ENCODE data around the gene EPB41L4A. TPM values are rescaled to one million over a fixed set of nuclear protein-coding genes. Genes with fewer than 3 reads are reported as not detected.

The EPB41L4A gene
- total RNA-seq, 4 donors from 2014 or later: 8.3 to 33.8 (median 21.6) TPM

GRCh38 chr5:112304743-112305142 lies 114.3 kb downstream of the EPB41L4A start:
- no peaks in the 10 kb centered on the region for H3K4me1 ChIP-seq
- no peaks in the 10 kb centered on the region for H3K9me3 ChIP-seq
- 94% methylated on average over 2 of the region's 2 CpGs for WGBS
- H3K27ac ChIP-seq (replicated peaks in 1 of 4): no peak overlapping the region
- no peaks in the 10 kb centered on the region for H3K36me3 ChIP-seq
- DNase-seq (ENCODE audit: extremely low spot score): no peak
- H3K27me3 ChIP-seq: no peaks in the 10 kb centered on the region
- H3K4me3 ChIP-seq: no peak overlapping the region
- intact Hi-C loops (cut with DNase I): no loop called here
- TF ChIP-seq EP300 (IDR thresholded peaks at IDR 0.05): no peak
- no peak for TF ChIP-seq POLR2AphosphoS5 (IDR thresholded peaks at IDR 0.05)

GRCh38 chr5:112303685-112304084 lies 115.4 kb downstream of the EPB41L4A start:
- Histone ChIP-seq H3K27ac (replicated peaks in 1 of 4) (no peak overlapping the region), H3K9me3 (no peaks in the 10 kb centered on the region), H3K4me1 (no peaks in the 10 kb centered on the region), H3K4me3 (no peak overlapping the region), H3K36me3 (no peaks in the 10 kb centered on the region), H3K27me3 (no peaks in the 10 kb centered on the region)
- no peak for TF ChIP-seq POLR2AphosphoS5 (IDR thresholded peaks at IDR 0.05)
- TF ChIP-seq EP300 (IDR thresholded peaks at IDR 0.05): no peak
- TF ChIP-seq POLR2A (IDR thresholded peaks at IDR 0.05; ENCODE audit: low read depth): no peak
- TF ChIP-seq CTCF (IDR thresholded peaks at IDR 0.05): no peak
- no peak for DNase-seq (ENCODE audit: extremely low spot score)
- intact Hi-C loops (cut with DNase I): no loop called here
- WGBS: 91% methylated on average over 4 of the region's 4 CpGs

GRCh38 chr5:112294126-112294525 lies 125.0 kb downstream of the EPB41L4A start:
- intact Hi-C loops (cut with DNase I): no loop called here

GRCh38 chr5:112293587-112293986 lies 125.5 kb downstream of the EPB41L4A start:
- no peaks in the 10 kb centered on the region for H3K36me3 ChIP-seq
- intact Hi-C loops (cut with DNase I): no loop called here
- H3K27ac ChIP-seq (replicated peaks in 1 of 4): no peak overlapping the region
- H3K27me3 ChIP-seq: no peaks in the 10 kb centered on the region
- TF ChIP-seq POLR2AphosphoS5 (IDR thresholded peaks at IDR 0.05) (no peak), EP300 (IDR thresholded peaks at IDR 0.05) (no peak), POLR2A (IDR thresholded peaks at IDR 0.05; ENCODE audit: low read depth) (no peak), CTCF (IDR thresholded peaks at IDR 0.05) (no peak)
- H3K4me3 ChIP-seq: no peak overlapping the region
- peaks cover 0 to 9% (median 5%) of the 10 kb centered on the region in 4 donors for H3K4me1 ChIP-seq
- no peaks in the 10 kb centered on the region for H3K9me3 ChIP-seq
- 66% methylated on average over 7 of the region's 7 CpGs for WGBS
- DNase-seq (ENCODE audit: extremely low spot score): no peak

More at GRCh38 chr5:112294126-112294525, 125.0 kb downstream of the EPB41L4A start:
- TF ChIP-seq CTCF (IDR thresholded peaks at IDR 0.05): no peak
- TF ChIP-seq EP300 (IDR thresholded peaks at IDR 0.05): no peak
- TF ChIP-seq POLR2AphosphoS5 (IDR thresholded peaks at IDR 0.05): no peak
- no peak for TF ChIP-seq POLR2A (IDR thresholded peaks at IDR 0.05; ENCODE audit: low read depth)
- H3K4me1 ChIP-seq: peaks cover 0 to 9% (median 5%) of the 10 kb centered on the region in 4 donors
- H3K27ac ChIP-seq (replicated peaks in 1 of 4): no peak overlapping the region
- H3K9me3 ChIP-seq: no peaks in the 10 kb centered on the region
- no peaks in the 10 kb centered on the region for H3K36me3 ChIP-seq
- no peak for DNase-seq (ENCODE audit: extremely low spot score)
- no peaks in the 10 kb centered on the region for H3K27me3 ChIP-seq
- no peak overlapping the region for H3K4me3 ChIP-seq
- WGBS: 82% methylated on average over 5 of the region's 5 CpGs

GRCh38 chr5:112290691-112291090 lies 128.4 kb downstream of the EPB41L4A start:
- no peak overlapping the region for H3K4me3 ChIP-seq
- TF ChIP-seq POLR2AphosphoS5 (IDR thresholded peaks at IDR 0.05): no peak
- TF ChIP-seq CTCF (IDR thresholded peaks at IDR 0.05): no peak
- TF ChIP-seq EP300 (IDR thresholded peaks at IDR 0.05): no peak
- TF ChIP-seq POLR2A (IDR thresholded peaks at IDR 0.05; ENCODE audit: low read depth): no peak
- H3K9me3 ChIP-seq: no peaks in the 10 kb centered on the region
- intact Hi-C loops (cut with DNase I): no loop called here
- peaks cover 0 to 9% (median 5%) of the 10 kb centered on the region in 4 donors for H3K4me1 ChIP-seq
- no peak for DNase-seq (ENCODE audit: extremely low spot score)
- no peaks in the 10 kb centered on the region for H3K36me3 ChIP-seq
- H3K27ac ChIP-seq (replicated peaks in 1 of 4): no peak overlapping the region
- no peaks in the 10 kb centered on the region for H3K27me3 ChIP-seq
